ENCODE data around the gene XXYLT1.

XXYLT1 gene

GRCh38 chr3:195036974-195037373 is 234.0 kb downstream of the XXYLT1 start:
- H3K9me3 ChIP-seq (ENCODE audit: insufficient read depth, low read length): no peaks in the 10 kb centered on the region
- H4K20me1 ChIP-seq (ENCODE audit: low read depth, low read length): no peaks in the 10 kb centered on the region
- H3K27ac ChIP-seq (ENCODE audit: low read depth, low read length): no peak overlapping the region
- H3K36me3 ChIP-seq (ENCODE audit: low read length): no peaks in the 10 kb centered on the region
- TF ChIP-seq EZH2phosphoT487 (conservative IDR thresholded peaks at IDR 0.05; ENCODE audit: low read length): no peak
- no peak for TF ChIP-seq CTCF (IDR thresholded peaks at IDR 0.05; ENCODE audit: insufficient read depth, low read length, poor library complexity, severe bottlenecking)
- H3K4me3 ChIP-seq (ENCODE audit: insufficient read depth, low read length, poor library complexity, severe bottlenecking): no peak overlapping the region
- no peak overlapping the region for H2AFZ ChIP-seq (ENCODE audit: low read depth, low read length, severe bottlenecking)
- H3F3A ChIP-seq (ENCODE audit: insufficient read depth): no peaks in the 10 kb centered on the region
- H3K27me3 ChIP-seq (ENCODE audit: low read length): no peaks in the 10 kb centered on the region
- H3K4me2 ChIP-seq (ENCODE audit: low read depth, low read length, poor library complexity, severe bottlenecking): no peak overlapping the region
- no peak overlapping the region for H3K9ac ChIP-seq (ENCODE audit: low read length)
- no peaks in the 10 kb centered on the region for H3K79me2 ChIP-seq (ENCODE audit: insufficient read depth, low read length)
- no peaks in the 10 kb centered on the region for H3K9me2 ChIP-seq (replicated peaks; ENCODE audit: insufficient read depth, low read length)

GRCh38 chr3:195036574-195036973 is 234.4 kb downstream of the XXYLT1 start:
- H4K20me1 ChIP-seq (ENCODE audit: low read depth, low read length): no peaks in the 10 kb centered on the region
- no peaks in the 10 kb centered on the region for H3K36me3 ChIP-seq (ENCODE audit: low read length)
- H3K9me3 ChIP-seq (ENCODE audit: insufficient read depth, low read length): no peaks in the 10 kb centered on the region
- no peak for TF ChIP-seq CTCF (IDR thresholded peaks at IDR 0.05; ENCODE audit: insufficient read depth, low read length, poor library complexity, severe bottlenecking)
- no peak for TF ChIP-seq EZH2phosphoT487 (conservative IDR thresholded peaks at IDR 0.05; ENCODE audit: low read length)
- H3K9me2 ChIP-seq (replicated peaks; ENCODE audit: insufficient read depth, low read length): no peaks in the 10 kb centered on the region
- no peak overlapping the region for H2AFZ ChIP-seq (ENCODE audit: low read depth, low read length, severe bottlenecking)
- H3K79me2 ChIP-seq (ENCODE audit: insufficient read depth, low read length): no peaks in the 10 kb centered on the region
- no peaks in the 10 kb centered on the region for H3F3A ChIP-seq (ENCODE audit: insufficient read depth)
- H3K27ac ChIP-seq (ENCODE audit: low read depth, low read length): no peak overlapping the region
- H3K4me3 ChIP-seq (ENCODE audit: insufficient read depth, low read length, poor library complexity, severe bottlenecking): no peak overlapping the region
- no peak overlapping the region for H3K4me2 ChIP-seq (ENCODE audit: low read depth, low read length, poor library complexity, severe bottlenecking)
- H3K27me3 ChIP-seq (ENCODE audit: low read length): no peaks in the 10 kb centered on the region
- no peak overlapping the region for H3K9ac ChIP-seq (ENCODE audit: low read length)

- H3K9me2 ChIP-seq (replicated peaks; ENCODE audit: insufficient read depth, low read length): no peaks in the 10 kb centered on the region
- no peaks in the 10 kb centered on the region for H4K20me1 ChIP-seq (ENCODE audit: low read depth, low read length)
- no peaks in the 10 kb centered on the region for H3F3A ChIP-seq (ENCODE audit: insufficient read depth)
- H3K27ac ChIP-seq (ENCODE audit: low read depth, low read length): no peak overlapping the region
- no peaks in the 10 kb centered on the region for H3K27me3 ChIP-seq (ENCODE audit: low read length)
- no peak overlapping the region for H3K4me2 ChIP-seq (ENCODE audit: low read depth, low read length, poor library complexity, severe bottlenecking)
- no peaks in the 10 kb centered on the region for H3K9me3 ChIP-seq (ENCODE audit: insufficient read depth, low read length)
- H3K36me3 ChIP-seq (ENCODE audit: low read length): no peaks in the 10 kb centered on the region
- H3K4me3 ChIP-seq (ENCODE audit: insufficient read depth, low read length, poor library complexity, severe bottlenecking): no peak overlapping the region
- H3K79me2 ChIP-seq (ENCODE audit: insufficient read depth, low read length): no peaks in the 10 kb centered on the region
- no peak overlapping the region for H2AFZ ChIP-seq (ENCODE audit: low read depth, low read length, severe bottlenecking)
- H3K9ac ChIP-seq (ENCODE audit: low read length): no peak overlapping the region
- TF ChIP-seq EZH2phosphoT487 (conservative IDR thresholded peaks at IDR 0.05; ENCODE audit: low read length): no peak
- TF ChIP-seq CTCF (IDR thresholded peaks at IDR 0.05; ENCODE audit: insufficient read depth, low read length, poor library complexity, severe bottlenecking): no peak
Measured at GRCh38 chr3:195036203-195036505, 234.8 kb downstream of the XXYLT1 start.

Measured in SU-DHL-6 (cell line).